GM11168 (cell line): ENCODE measurements around the gene TTYH2.

ENCODE experiments used
- in situ Hi-C: fragments of 300-500 bp; cut with MboI; formaldehyde crosslinking; loops from one replicate; pipeline ENCODE4 v1.12.0; 2022; ENCODE audit warnings: low sequenced_read_pairs; ENCODE audit not compliant: unreplicated experiment

TTYH2 gene

DNA sequence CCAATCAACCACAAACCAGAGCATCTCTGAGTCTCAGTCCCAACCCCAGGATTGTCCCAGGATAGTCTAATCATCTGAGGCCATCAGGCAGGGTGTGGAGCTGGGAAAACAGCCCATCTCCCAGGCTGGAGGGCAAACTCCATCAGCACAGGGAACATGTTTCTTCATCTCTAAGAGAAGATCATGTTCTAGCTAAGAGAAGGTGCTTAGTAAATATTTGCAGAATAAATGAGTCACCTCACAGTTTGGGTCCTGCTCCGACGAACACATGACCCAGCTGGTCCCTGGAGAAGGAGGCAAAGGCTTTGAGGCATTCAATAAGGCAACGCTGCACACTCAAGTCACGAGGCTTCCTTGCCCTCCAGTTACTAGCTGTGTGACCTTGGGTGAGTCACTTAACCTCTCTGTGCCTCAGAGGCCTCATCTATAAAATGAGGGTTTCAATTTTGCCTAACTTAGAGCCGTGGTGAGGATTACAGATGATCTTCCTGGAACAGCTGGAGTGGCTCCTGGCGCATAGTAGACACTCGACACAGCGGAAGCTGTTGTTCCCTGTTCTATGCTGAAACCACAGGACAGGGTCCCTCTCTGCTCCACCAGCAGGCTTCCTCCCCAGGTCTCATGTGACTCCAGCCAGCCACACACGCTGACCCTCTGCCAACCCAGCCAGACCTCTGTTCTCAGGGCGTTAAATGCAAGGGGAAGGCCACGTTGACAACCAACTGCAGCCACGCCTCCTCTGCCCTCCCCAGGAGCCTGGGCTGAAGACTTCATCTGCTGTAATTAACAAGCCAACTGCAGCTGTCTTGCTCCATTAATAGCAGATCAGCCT is 20.2 kb upstream of the TTYH2 start:
- in situ Hi-C loops: no loop called here

DNA sequence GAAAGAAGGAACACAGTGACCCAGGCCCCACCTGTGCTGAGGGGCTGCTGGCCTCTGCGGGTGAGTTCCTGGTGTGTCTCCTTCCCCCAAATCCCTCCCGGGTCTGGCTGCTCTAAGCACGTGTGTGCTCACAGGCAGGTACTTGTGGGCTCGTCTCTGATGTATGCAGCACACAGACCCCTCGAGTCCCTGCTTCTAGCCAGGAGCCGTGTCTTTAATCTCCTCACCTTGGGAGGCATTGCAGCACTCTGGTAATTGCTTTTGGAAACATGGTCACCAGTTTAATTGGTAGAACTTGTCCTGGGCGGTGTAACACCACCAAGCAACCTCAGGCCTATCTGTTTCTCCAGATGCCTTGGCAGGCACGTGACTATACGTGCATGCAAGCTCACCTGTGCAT is 18.7 kb upstream of the TTYH2 start:
- in situ Hi-C loops: no loop called here

DNA sequence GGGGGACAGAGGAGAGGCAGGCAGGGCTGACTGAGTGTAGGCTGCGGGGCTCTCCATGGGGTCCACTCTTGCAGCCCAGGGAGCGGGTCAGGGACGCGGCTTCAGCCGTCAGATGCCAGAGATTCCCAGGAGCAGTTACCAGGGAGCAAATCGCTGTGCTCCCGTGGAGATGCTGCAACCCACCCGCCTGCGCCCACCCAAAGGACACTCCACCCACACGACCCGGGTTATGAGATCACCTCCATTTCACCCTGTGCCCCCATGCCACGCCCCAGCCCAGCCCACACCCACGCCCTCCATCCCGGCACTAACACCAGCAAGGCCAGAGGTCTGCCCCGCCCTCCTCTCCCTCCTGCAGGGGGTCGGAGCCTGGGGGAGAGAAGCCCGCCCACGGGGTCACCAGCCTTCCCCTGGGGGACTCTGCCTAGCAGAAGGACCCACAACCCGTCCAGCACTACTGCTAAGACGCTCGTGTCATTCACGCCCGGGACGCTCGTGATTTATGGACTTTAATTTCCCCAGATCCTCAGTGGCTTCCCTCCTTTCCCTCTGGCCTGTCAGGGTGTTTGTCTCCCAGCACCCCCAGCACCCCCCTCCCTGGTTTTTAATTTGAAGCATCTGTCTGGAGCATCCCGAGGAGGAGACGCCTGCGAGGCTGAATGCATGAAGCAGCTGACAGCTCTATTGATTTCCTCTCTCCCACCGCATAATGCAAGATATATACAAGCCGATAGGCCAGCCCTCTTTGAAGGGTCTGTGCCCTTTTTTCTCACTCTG is 16.6 kb upstream of the TTYH2 start:
- in situ Hi-C loops: no loop called here

DNA sequence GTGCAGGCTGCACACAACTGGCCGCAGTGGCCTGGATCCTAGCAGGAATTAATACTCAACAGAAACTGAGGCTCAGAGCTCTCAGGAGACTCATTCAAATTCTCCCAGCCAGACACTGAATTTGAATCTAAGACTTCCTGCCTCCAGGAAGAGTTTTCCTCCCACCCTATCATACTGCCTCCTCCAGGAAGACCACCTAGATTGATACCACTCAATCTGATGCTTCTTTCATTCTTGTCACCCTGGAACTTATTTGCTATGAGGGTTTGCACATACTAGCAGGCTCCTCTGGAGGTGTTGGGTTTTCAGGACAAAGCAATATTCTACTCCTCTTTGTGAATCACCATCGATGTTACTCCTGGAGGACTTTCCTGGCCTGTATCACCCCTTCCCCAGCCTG is 15.6 kb upstream of the TTYH2 start:
- in situ Hi-C loops: no loop called here

DNA sequence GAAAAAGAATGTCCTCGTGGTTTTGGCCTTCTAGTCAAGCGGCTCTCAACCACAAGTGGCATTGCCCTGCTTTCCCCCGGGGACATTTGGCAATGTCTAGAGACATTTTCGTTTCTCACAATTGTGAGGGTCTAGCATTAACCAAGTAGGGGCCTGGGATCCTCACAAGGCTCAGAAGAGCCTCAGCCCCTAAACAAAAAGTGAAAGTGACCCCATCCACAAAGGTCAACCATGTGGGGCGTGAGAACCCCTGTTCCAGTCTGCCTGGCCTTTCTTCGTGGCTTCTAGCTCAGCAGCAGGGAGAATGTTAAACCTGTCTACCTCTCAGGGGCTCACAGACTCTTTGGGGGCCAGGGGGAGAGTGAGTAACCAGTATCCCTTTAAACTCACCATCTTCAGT is 14.7 kb upstream of the TTYH2 start:
- in situ Hi-C loops: no loop called here

DNA sequence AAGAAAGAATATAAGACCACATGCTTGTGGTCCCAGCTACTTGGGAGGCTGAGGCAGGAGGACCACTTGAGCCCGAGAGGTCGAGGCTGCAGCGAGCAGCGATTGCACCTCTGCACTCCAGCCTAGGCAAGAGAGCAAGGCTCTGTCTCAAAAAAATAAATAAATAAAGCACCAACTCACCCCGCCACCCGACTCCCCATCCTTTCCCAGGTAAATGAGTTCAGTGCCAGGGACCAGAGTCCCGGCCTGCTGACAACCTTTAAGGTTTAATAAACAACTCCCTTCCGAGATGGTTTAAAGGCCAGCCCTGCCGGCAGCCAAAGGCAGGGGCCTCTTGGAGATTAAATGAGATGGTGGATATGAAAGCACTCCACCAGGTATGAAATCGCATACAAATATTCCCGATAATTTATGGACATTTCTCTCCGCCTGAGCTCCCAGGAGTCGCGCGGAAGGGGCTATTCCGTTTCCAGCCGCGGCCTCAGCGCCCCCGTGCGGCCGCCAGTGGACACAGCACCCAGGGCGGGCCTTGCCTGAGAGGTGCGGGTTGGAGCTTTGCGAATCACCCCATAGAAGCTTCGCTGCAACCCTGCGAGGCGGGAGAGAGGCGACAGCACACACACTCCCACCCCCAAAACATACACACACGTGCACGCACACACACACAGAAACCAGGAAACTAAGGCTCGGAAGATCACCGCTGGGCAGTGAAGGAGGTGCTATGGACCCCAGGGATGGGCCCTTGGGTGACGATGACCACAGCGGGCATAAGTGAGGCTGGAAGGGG is 13.9 kb upstream of the TTYH2 start:
- in situ Hi-C loops: no loop called here

DNA sequence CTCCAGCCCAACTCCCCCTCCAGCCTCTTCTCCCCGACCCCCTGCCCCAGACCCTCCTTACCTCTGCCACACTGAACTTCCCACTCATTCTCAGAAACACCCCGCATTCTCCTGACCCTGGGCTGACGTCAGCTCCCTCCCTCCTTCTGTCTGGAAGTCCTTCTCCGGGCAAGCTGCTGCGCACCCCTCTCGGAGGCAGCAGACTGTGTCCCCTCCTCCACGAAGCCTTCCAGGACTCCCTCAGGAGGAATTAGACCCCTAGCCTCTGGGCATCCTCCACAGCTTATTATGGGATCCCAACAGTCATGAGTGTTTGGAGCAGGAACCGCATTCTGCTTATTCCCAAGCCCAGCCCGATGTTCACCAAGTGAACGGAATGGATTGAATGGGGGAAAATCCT is 13.3 kb upstream of the TTYH2 start:
- in situ Hi-C loops: no loop called here

DNA sequence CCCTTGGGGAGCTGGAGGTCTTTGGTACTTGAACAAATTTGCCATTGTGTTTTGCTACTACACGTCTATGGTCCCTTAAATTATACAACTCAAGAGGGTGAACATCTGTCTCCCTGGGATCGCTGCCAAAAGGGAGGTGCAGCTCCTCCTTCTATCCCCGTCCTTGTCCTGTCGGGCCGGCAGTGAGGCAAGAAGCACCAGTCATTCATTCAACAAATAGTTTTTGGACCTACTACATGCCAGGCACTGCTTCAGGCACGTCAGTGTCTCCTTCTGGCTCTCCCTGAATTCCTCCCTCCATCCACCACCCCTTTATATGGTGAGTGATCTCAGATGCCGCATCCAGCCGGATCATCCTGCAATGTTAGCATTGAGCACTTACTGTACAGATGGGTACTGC is 12.1 kb upstream of the TTYH2 start:
- in situ Hi-C loops: no loop called here

DNA sequence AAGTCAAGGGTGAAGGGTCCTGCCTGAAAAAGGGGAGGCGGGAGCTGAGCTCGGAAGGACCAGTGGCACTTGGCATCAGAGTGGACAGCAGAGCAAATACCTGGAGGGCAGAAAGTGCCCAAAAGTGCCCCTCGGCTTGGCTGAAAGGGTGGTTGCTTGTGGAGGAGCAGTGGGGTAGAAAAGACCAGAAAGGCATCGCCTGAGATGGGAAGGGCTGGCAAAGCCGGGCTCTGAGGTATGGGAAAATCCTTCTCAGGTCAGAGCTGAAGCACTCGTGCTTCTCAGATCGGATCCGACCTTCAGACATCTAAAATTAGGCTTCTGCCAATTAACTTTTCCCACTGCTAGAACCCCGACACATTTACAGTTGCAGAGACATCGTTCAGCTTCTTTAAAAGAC is 11.4 kb upstream of the TTYH2 start:
- in situ Hi-C loops: no loop called here

DNA sequence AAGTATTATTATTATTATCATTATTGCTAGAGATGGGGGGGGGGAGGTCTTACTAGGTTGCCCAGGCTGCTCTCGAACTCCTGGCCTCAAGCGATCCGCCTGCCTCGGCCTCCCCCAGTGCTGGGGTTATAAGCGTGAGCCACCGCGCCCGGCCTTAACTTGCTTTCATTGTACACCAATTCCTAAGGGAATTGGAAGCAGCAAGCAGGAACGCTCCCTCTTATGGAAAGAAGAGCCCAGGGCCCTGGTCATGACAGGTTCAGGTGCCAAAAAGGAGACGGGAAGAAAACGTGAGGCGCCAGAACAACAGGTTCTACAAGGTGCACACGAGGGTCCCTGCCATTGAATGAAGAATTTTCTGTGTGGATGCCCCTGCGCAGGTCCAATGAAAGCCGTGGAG is 10.4 kb upstream of the TTYH2 start:
- in situ Hi-C loops: no loop called here

DNA sequence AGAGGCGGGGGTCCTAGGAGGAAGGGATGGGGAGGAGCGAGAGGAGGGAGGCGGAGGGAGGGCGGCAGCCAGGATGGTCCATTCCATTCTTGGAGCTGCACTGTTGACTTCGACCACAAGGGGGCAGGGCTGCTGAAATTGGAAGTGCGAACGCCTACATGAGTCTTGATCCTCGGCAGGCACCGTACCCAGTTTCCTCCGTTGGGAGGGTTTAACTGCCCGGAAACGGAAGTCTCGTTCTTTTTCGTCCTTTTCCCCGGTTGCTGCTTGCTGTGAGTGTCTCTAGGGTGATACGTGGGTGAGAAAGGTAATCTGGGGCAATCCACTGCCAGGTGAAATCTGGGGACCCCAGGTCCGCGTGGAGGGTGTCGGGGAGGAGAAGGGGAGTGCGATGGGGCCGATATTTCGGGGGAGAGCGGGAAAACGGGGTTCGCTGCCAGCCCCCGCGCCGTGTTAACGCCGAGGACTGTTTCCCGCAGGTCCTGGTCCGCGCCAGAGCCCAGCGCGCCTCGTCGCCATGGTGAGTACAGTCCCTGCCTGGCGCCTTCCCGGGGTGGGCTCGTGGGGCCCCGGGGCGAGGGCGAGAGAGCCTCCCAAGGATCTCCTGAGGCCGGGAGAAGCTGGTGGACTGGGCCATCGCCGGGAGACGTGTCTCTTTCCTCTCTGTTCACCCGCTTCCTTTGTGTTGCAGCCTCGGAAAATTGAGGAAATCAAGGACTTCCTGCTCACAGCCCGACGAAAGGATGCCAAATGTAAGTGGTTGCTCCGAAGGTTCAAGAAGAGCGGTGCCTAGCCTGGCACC is 9.7 kb upstream of the TTYH2 start, which contains the start of gene RPL38:
RPL38 (plus strand) TSS at position 240 of the 802 bp plus-strand sequence; CDS start at position 518, 278 bp downstream.
- in situ Hi-C loops: no loop called here

DNA sequence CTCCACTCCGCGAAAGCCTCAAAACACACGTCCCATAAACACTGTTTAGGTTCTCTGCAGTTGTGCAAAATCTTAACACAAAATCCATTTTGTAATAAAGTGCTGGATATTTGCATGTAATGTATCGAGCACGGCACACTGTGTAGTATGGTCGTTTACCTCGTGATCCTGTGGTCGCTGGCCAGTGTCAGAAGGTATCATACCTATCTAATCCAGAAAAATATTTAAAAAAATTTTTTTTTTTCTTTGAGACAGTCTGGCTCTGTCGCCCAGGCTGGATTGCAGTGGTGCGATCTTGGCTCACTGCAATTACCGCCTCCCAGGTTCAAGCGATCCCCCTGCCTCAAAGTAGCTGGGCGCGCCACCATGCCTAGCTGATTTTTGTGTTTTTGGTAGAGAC is 8.9 kb upstream of the TTYH2 start:
- in situ Hi-C loops: no loop called here

DNA sequence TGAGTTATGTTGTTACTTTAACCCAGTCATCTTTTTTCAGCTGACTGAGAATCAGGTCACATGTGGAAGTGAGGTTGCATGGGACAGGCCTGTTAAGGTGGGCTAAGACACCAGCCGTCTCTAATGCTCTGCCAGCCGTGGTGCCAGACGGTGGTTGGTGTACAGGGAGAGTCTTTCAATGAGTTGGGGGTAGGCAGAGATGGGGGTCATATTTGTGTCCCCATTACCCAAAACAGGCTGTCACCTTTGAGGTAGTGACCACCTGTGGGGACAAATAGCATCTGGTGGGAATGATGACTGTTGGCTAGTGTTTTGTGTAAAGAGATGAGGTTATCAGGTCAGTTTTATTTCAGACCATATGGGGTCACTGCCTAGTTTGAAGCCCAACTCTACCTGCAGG is 8.1 kb upstream of the TTYH2 start:
- in situ Hi-C loops: no loop called here

DNA sequence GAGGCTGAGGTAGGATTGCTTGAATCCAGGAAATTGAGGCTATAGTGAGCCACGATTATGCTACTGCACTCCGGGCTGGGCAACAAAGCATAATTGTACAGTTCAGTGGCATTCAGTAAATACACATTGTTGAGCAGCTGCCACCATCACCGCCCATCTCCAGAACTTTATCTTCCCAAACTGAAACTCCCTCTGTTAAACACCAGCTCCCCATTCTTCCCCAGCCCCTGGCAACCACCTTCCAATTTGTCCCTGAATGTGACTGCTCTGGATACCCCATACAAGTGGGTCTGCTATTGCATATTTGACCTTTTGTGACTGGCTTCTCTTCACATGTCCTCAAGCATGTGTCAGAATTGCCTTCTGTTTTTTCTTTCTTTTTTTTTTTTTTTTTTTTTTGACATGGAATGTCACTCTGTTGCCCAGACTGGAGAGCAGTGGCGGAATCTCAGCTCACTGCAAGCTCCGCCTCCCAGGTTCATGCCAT is 7.0 kb upstream of the TTYH2 start:
- in situ Hi-C loops: no loop called here

DNA sequence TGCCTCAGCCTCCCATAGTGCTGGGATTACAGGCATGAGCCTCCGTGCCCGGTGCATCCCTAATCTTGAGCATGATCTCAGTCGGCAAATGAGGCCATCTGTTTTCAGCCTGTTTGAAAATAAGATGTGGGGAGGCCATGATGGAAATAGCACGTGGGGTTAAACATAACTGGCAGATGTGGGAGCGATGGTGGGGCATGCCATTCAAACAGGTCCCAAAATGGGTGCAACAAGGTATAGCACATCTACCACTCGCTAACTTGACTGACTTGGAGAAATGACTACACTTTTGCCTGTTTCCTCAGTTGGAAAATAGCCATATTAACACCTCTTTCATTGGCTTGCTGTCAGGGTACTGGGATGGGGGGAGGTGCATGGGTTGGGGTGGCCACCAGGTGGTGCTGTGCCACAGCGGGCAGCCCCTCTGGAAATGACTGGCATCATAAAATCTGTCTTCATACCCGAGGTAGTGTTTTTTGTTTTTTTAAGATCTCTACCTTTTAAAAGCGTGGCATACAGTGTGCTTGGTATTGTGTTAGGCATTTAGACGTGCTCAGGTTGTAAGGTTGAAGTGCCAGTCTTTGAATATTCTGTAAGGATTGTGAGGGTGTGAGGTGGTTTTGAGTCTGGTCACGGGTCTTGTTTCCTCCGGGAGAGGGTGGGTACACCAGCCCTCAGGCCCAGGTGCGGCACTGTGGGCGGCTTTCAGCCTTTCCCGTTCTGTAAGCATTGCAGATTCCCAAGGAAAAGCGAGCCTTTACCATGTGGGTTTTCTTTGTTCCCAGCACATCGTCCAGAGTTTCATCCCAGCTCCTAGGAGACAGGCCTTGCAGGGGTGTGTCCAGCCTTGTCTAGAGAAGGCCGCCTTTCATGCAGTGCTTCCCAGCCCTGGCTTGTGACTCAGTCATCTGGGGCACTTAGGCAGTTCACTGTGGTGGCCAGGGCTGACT is 2.9 kb upstream of the TTYH2 start:
- in situ Hi-C loops: no loop called here

DNA sequence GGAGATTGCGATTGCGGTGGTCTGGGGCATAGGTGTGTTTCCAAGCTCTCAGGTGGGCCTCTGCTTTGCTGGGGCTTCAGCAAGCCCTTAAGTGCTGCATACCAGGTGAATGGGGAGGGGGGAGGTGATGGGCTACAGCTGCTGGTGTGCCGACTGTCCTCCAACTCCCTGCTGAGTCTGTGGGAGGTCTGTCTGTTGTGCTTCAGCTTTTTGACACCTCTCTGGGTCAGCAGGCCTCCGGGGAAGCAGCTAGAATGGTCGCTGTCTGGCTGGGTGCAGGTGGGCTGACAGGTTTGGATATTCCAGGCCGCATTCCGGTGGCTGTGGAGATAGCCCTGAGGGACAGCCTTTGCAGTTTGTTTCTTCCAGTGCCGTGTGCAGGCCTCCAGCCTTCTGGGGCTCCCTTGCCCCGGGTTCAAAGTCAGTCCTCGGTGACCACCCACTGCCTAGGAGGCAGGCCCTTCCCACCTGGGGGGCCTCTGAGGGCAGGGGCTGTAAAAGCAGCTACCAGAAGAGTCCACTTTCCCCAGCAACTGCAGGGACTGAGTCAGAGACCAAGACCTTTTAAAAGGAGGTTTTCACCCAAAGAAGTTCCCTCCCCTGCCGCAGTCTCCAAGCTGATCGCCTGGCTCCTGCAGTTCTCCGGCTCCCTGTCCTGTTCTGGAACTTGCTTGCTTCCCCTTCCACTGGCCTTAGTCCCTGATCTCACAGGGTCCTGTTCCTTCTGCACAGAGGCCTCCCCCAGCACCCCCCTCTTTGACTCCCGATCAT is 2.0 kb upstream of the TTYH2 start:
- in situ Hi-C loops: no loop called here

DNA sequence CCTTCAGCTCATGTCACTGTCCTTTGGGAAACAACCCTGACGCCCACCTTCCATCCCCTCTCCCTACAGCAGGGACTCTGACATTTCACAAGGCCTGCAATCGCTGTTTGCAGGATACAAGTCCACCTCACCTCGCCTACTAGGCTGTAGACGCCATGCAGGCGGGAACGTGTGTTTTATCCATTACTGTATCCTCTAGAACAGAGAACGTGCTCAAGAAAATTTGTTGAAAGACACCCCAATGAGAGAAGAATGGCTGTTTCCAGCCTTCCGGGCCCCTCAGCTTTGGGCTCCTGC is 1.5 kb upstream of the TTYH2 start:
- in situ Hi-C loops: no loop called here

DNA sequence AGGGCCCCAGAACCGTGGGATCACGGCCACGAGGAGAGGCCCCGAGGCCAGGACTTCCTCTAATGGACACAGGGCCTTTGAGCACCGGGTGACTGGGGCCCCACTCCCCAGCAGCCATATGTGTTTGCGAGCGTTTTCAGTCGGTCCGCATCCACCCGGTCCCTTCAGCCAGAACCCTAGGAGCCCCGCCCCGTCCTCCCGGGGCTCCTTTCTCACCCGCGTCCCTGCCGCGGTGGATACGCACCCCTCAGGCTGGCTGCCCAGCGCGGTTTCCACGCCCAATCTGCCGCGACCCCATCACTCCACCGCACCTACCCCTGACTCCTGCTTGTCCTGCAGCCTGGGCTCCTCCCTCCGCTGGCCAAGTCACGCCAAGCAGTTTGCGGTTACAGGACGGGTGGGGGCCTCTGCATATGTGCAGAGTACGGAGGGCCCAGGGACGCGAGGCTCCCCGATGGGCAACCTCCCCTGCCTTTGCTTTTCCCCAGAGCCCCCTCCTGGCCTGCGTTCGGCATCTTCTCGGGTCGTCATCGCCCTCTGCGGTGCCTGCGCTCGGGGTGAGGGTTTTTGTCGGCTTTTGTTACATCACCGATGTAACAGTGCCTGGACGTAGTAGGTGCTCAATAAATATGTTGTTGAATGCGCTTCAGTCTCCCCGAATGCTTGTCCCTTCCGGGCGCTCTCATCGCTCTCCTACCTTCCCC is 1.0 kb upstream of the TTYH2 start:
- in situ Hi-C loops: no loop called here
